ENCODE data around the gene PALS2. TPM values are rescaled to one million over a fixed set of nuclear protein-coding genes. Genes with fewer than 3 reads are reported as not detected.

PALS2 gene
- total RNA-seq, 3 donors from 2014 or later, result 17.8 to 32.6 (median 29.2) TPM

DNA sequence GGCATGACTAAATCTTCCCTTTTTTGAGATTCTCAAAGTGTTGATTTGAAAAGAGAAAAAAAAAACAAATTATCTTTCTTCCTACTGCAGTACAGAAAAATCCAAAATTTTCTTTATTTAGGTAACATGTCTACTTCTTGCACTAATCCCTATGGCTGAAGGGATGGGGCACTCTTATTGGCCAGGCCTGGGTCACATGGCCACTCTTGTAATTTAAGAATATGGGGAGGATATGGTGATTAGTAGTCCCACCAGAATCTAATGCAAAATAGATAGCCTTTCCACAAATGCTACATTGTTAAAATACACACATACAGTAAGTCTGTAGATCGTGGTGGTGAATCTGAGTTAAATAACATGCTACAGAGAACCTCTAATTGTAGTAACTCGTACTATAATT, 7.0 kb upstream of the PALS2 start:
- Histone ChIP-seq H3K4me1 (no peaks in the 10 kb centered on the region), H3K36me3 (no peaks in the 10 kb centered on the region), H3K9me3 (no peaks in the 10 kb centered on the region), H3K27me3 (no peaks in the 10 kb centered on the region), H3K27ac (no peak overlapping the region), H3K4me3 (no peak overlapping the region)
- no peak for TF ChIP-seq POLR2A (IDR thresholded peaks at IDR 0.05)
- TF ChIP-seq, protein P1, sequence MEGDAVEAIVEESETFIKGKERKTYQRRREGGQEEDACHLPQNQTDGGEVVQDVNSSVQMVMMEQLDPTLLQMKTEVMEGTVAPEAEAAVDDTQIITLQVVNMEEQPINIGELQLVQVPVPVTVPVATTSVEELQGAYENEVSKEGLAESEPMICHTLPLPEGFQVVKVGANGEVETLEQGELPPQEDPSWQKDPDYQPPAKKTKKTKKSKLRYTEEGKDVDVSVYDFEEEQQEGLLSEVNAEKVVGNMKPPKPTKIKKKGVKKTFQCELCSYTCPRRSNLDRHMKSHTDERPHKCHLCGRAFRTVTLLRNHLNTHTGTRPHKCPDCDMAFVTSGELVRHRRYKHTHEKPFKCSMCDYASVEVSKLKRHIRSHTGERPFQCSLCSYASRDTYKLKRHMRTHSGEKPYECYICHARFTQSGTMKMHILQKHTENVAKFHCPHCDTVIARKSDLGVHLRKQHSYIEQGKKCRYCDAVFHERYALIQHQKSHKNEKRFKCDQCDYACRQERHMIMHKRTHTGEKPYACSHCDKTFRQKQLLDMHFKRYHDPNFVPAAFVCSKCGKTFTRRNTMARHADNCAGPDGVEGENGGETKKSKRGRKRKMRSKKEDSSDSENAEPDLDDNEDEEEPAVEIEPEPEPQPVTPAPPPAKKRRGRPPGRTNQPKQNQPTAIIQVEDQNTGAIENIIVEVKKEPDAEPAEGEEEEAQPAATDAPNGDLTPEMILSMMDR (IDR thresholded peaks at IDR 0.05), result no peak
- TF ChIP-seq POLR2AphosphoS5 (IDR thresholded peaks at IDR 0.05), result no peak
- DNase-seq (ENCODE audit: low spot score in 2 of 2), result no peak
- intact Hi-C loops (cut with DNase I; ENCODE audit: low total_unique reads), result no loop called here

DNA sequence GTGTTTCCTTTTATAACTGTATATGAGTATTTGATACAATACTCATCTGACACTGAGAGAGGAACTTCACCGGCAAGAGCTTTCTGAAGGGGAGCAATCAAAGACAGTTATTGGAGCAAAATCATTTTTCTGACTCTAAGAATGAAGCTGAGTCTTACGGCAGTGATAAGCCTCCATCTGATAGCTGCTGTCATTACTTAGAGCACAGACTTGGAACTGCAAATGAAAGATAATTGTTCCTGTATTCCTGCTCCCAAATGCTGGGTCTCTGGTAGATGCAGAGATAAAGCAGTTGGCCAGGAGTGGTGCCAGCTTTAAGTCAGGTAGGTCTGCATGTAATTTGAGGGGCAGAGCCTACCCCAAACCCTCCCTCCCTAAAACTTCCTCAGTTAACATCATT, 2.3 kb upstream of the PALS2 start:
- no peaks in the 10 kb centered on the region for H3K4me1 ChIP-seq
- H3K27me3 ChIP-seq, result no peaks in the 10 kb centered on the region
- TF ChIP-seq POLR2AphosphoS5 (IDR thresholded peaks at IDR 0.05), result no peak
- TF ChIP-seq, protein P1 (IDR thresholded peaks at IDR 0.05), result no peak
- TF ChIP-seq POLR2A (IDR thresholded peaks at IDR 0.05), result no peak
- no peak overlapping the region for H3K27ac ChIP-seq
- intact Hi-C loops (cut with DNase I; ENCODE audit: low total_unique reads), result no loop called here
- no peak for DNase-seq (ENCODE audit: low spot score in 2 of 2)
- H3K4me3 ChIP-seq, result no peak overlapping the region
- no peaks in the 10 kb centered on the region for H3K36me3 ChIP-seq
- no peaks in the 10 kb centered on the region for H3K9me3 ChIP-seq

DNA sequence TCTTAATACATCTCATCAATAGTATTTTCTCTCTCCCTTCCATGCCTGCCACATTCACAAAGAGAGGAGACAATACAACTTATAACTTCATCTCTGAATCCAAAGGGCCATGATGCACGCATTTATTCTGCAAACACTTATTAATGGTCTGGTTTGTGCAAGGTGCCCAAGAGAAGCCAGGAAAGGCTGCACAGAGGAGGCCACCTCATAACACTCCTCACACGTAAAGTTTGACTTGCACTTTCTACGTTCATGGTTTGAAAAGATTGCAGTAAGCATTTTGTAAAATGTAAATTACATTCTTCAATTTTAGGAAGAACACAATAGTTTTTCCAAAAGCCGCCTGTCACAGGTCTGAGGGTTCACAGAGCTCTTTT, 1.2 kb upstream of the PALS2 start:
- H3K4me3 ChIP-seq, result peak overlapping the region in 1 of 3 donors; percentile 76
- H3K4me1 ChIP-seq, result no peaks in the 10 kb centered on the region
- no peak overlapping the region for H3K27ac ChIP-seq
- no peak for TF ChIP-seq POLR2A (IDR thresholded peaks at IDR 0.05)
- TF ChIP-seq, protein P1 (IDR thresholded peaks at IDR 0.05), result no peak
- no peak for TF ChIP-seq POLR2AphosphoS5 (IDR thresholded peaks at IDR 0.05)
- H3K9me3 ChIP-seq, result no peaks in the 10 kb centered on the region
- H3K27me3 ChIP-seq, result no peaks in the 10 kb centered on the region
- no peaks in the 10 kb centered on the region for H3K36me3 ChIP-seq
- intact Hi-C loops (cut with DNase I; ENCODE audit: low total_unique reads), result no loop called here
- DNase-seq (ENCODE audit: low spot score in 2 of 2), result no peak

GRCh38 chr7:24572393-24572996, 757 bp upstream of the PALS2 start:
- peak overlapping the region; percentile 72 to 80 (median 76) for H3K4me3 ChIP-seq
- no peaks in the 10 kb centered on the region for H3K4me1 ChIP-seq
- intact Hi-C loops (cut with DNase I; ENCODE audit: low total_unique reads), result no loop called here
- H3K27me3 ChIP-seq, result no peaks in the 10 kb centered on the region
- no peak for TF ChIP-seq POLR2AphosphoS5 (IDR thresholded peaks at IDR 0.05)
- no peak for TF ChIP-seq POLR2A (IDR thresholded peaks at IDR 0.05)
- TF ChIP-seq, protein P1 (IDR thresholded peaks at IDR 0.05), result no peak
- no peaks in the 10 kb centered on the region for H3K9me3 ChIP-seq
- H3K36me3 ChIP-seq, result no peaks in the 10 kb centered on the region
- DNase-seq (ENCODE audit: low spot score in 2 of 2), result peak; percentile 35 to 53
- H3K27ac ChIP-seq, result peak overlapping the region; percentile 76 to 84

GRCh38 chr7:24573554-24574338, 494 bp downstream of the PALS2 start:
- DNase-seq (ENCODE audit: low spot score in 2 of 2), result peak; percentile 24 to 51
- H3K9me3 ChIP-seq, result no peaks in the 10 kb centered on the region

More at GRCh38 chr7:24573554-24574338, 494 bp downstream of the PALS2 start:
- Histone ChIP-seq H3K36me3 (no peaks in the 10 kb centered on the region), H3K27ac (peak overlapping the region; percentile 76 to 84), H3K27me3 (no peaks in the 10 kb centered on the region), H3K4me3 (peak overlapping the region; percentile 72 to 80 (median 76)), H3K4me1 (no peaks in the 10 kb centered on the region)
- no peak for TF ChIP-seq POLR2AphosphoS5 (IDR thresholded peaks at IDR 0.05)
- TF ChIP-seq, protein P1 (IDR thresholded peaks at IDR 0.05), result no peak
- TF ChIP-seq POLR2A (IDR thresholded peaks at IDR 0.05), result no peak
- intact Hi-C loops (cut with DNase I; ENCODE audit: low total_unique reads), result no loop called here
